Measurements from ENCODE around the gene P4HB.

Gene P4HB

GRCh38 chr17:81817758-81818147 lies 42.6 kb downstream of the P4HB start:
- no peaks in the 10 kb centered on the region for H3K9me3 ChIP-seq (ENCODE audit: control insufficient read depth, low read length)
- peaks cover 11% of the 10 kb centered on the region for H3K4me1 ChIP-seq (ENCODE audit: control insufficient read depth, insufficient read depth, low read length)
- no peaks in the 10 kb centered on the region for H3K36me3 ChIP-seq (ENCODE audit: control insufficient read depth, insufficient read depth, low read length, severe bottlenecking)
- peaks cover 29% of the 10 kb centered on the region for H3K27me3 ChIP-seq (replicated peaks; ENCODE audit: control insufficient read depth, insufficient read depth, low read length)
- no peak for DNase-seq (ENCODE audit: low read depth)
- no peak overlapping the region for H3K9ac ChIP-seq (ENCODE audit: low read length)
- no peak overlapping the region for H3K4me3 ChIP-seq (ENCODE audit: low read length)

GRCh38 chr17:81815646-81815986 lies 44.7 kb downstream of the P4HB start:
- H3K27me3 ChIP-seq (replicated peaks; ENCODE audit: control insufficient read depth, insufficient read depth, low read length) = peaks cover 41% of the 10 kb centered on the region
- H3K4me3 ChIP-seq (ENCODE audit: low read length) = no peak overlapping the region
- no peaks in the 10 kb centered on the region for H3K36me3 ChIP-seq (ENCODE audit: control insufficient read depth, insufficient read depth, low read length, severe bottlenecking)
- no peaks in the 10 kb centered on the region for H3K9me3 ChIP-seq (ENCODE audit: control insufficient read depth, low read length)
- H3K4me1 ChIP-seq (ENCODE audit: control insufficient read depth, insufficient read depth, low read length) = no peaks in the 10 kb centered on the region
- H3K9ac ChIP-seq (ENCODE audit: low read length) = no peak overlapping the region
- DNase-seq (ENCODE audit: low read depth) = no peak

GRCh38 chr17:81814748-81815645 lies 45.3 kb downstream of the P4HB start:
- no peaks in the 10 kb centered on the region for H3K36me3 ChIP-seq (ENCODE audit: control insufficient read depth, insufficient read depth, low read length, severe bottlenecking)
- peaks cover 46% of the 10 kb centered on the region for H3K27me3 ChIP-seq (replicated peaks; ENCODE audit: control insufficient read depth, insufficient read depth, low read length)
- H3K4me1 ChIP-seq (ENCODE audit: control insufficient read depth, insufficient read depth, low read length) = no peaks in the 10 kb centered on the region
- H3K9me3 ChIP-seq (ENCODE audit: control insufficient read depth, low read length) = no peaks in the 10 kb centered on the region
- H3K4me3 ChIP-seq (ENCODE audit: low read length) = no peak overlapping the region
- no peak overlapping the region for H3K9ac ChIP-seq (ENCODE audit: low read length)
- DNase-seq (ENCODE audit: low read depth) = no peak

- no peaks in the 10 kb centered on the region for H3K4me1 ChIP-seq (ENCODE audit: control insufficient read depth, insufficient read depth, low read length)
- no peak overlapping the region for H3K9ac ChIP-seq (ENCODE audit: low read length)
- no peak overlapping the region for H3K4me3 ChIP-seq (ENCODE audit: low read length)
- DNase-seq (ENCODE audit: low read depth) = no peak
- H3K9me3 ChIP-seq (ENCODE audit: control insufficient read depth, low read length) = no peaks in the 10 kb centered on the region
- H3K36me3 ChIP-seq (ENCODE audit: control insufficient read depth, insufficient read depth, low read length, severe bottlenecking) = no peaks in the 10 kb centered on the region
- peaks cover 49% of the 10 kb centered on the region for H3K27me3 ChIP-seq (replicated peaks; ENCODE audit: control insufficient read depth, insufficient read depth, low read length)
These were observed 46.3 kb downstream of the P4HB start for GRCh38 chr17:81813861-81814683.

- Histone ChIP-seq H3K36me3 (ENCODE audit: control insufficient read depth, insufficient read depth, low read length, severe bottlenecking) (no peaks in the 10 kb centered on the region), H3K4me1 (ENCODE audit: control insufficient read depth, insufficient read depth, low read length) (no peaks in the 10 kb centered on the region), H3K27me3 (replicated peaks; ENCODE audit: control insufficient read depth, insufficient read depth, low read length) (peaks cover 49% of the 10 kb centered on the region), H3K9ac (ENCODE audit: low read length) (no peak overlapping the region), H3K9me3 (ENCODE audit: control insufficient read depth, low read length) (peaks cover 3% of the 10 kb centered on the region), H3K4me3 (ENCODE audit: low read length) (no peak overlapping the region)
- DNase-seq (ENCODE audit: low read depth) = no peak
These were observed 47.0 kb downstream of the P4HB start for GRCh38 chr17:81813371-81813684.

GRCh38 chr17:81812571-81813370 lies 47.6 kb downstream of the P4HB start:
- Histone ChIP-seq H3K9me3 (ENCODE audit: control insufficient read depth, low read length) (peaks cover 3% of the 10 kb centered on the region), H3K36me3 (ENCODE audit: control insufficient read depth, insufficient read depth, low read length, severe bottlenecking) (no peaks in the 10 kb centered on the region), H3K27me3 (replicated peaks; ENCODE audit: control insufficient read depth, insufficient read depth, low read length) (peaks cover 43% of the 10 kb centered on the region), H3K4me1 (ENCODE audit: control insufficient read depth, insufficient read depth, low read length) (no peaks in the 10 kb centered on the region), H3K4me3 (ENCODE audit: low read length) (no peak overlapping the region), H3K9ac (ENCODE audit: low read length) (no peak overlapping the region)
- DNase-seq (ENCODE audit: low read depth) = no peak

GRCh38 chr17:81811705-81812570 lies 48.4 kb downstream of the P4HB start:
- no peak overlapping the region for H3K4me3 ChIP-seq (ENCODE audit: low read length)
- H3K27me3 ChIP-seq (replicated peaks; ENCODE audit: control insufficient read depth, insufficient read depth, low read length) = peaks cover 41% of the 10 kb centered on the region

GRCh38 chr17:81810892-81811704 lies 49.2 kb downstream of the P4HB start:
- DNase-seq (ENCODE audit: low read depth) = no peak
- no peaks in the 10 kb centered on the region for H3K36me3 ChIP-seq (ENCODE audit: control insufficient read depth, insufficient read depth, low read length, severe bottlenecking)
- no peak overlapping the region for H3K4me3 ChIP-seq (ENCODE audit: low read length)
- peaks cover 3% of the 10 kb centered on the region for H3K9me3 ChIP-seq (ENCODE audit: control insufficient read depth, low read length)
- no peaks in the 10 kb centered on the region for H3K4me1 ChIP-seq (ENCODE audit: control insufficient read depth, insufficient read depth, low read length)
- peaks cover 47% of the 10 kb centered on the region for H3K27me3 ChIP-seq (replicated peaks; ENCODE audit: control insufficient read depth, insufficient read depth, low read length)
- H3K9ac ChIP-seq (ENCODE audit: low read length) = no peak overlapping the region

More at GRCh38 chr17:81811705-81812570, 48.4 kb downstream of the P4HB start:
- Histone ChIP-seq H3K36me3 (ENCODE audit: control insufficient read depth, insufficient read depth, low read length, severe bottlenecking) (no peaks in the 10 kb centered on the region), H3K4me1 (ENCODE audit: control insufficient read depth, insufficient read depth, low read length) (no peaks in the 10 kb centered on the region), H3K9ac (ENCODE audit: low read length) (no peak overlapping the region), H3K9me3 (ENCODE audit: control insufficient read depth, low read length) (peaks cover 3% of the 10 kb centered on the region)
- DNase-seq (ENCODE audit: low read depth) = no peak

GRCh38 chr17:81810476-81810875 lies 49.9 kb downstream of the P4HB start:
- no peak for DNase-seq (ENCODE audit: low read depth)
- Histone ChIP-seq H3K36me3 (ENCODE audit: control insufficient read depth, insufficient read depth, low read length, severe bottlenecking) (no peaks in the 10 kb centered on the region), H3K9me3 (ENCODE audit: control insufficient read depth, low read length) (peaks cover 3% of the 10 kb centered on the region), H3K9ac (ENCODE audit: low read length) (no peak overlapping the region), H3K4me3 (ENCODE audit: low read length) (no peak overlapping the region), H3K4me1 (ENCODE audit: control insufficient read depth, insufficient read depth, low read length) (no peaks in the 10 kb centered on the region), H3K27me3 (replicated peaks; ENCODE audit: control insufficient read depth, insufficient read depth, low read length) (peaks cover 46% of the 10 kb centered on the region)

GRCh38 chr17:81809556-81809998 lies 50.8 kb downstream of the P4HB start:
- H3K4me1 ChIP-seq (ENCODE audit: control insufficient read depth, insufficient read depth, low read length) = no peaks in the 10 kb centered on the region

More at GRCh38 chr17:81809556-81809998, 50.8 kb downstream of the P4HB start:
- Histone ChIP-seq H3K27me3 (replicated peaks; ENCODE audit: control insufficient read depth, insufficient read depth, low read length) (peaks cover 41% of the 10 kb centered on the region), H3K9me3 (ENCODE audit: control insufficient read depth, low read length) (peaks cover 3% of the 10 kb centered on the region), H3K9ac (ENCODE audit: low read length) (no peak overlapping the region), H3K36me3 (ENCODE audit: control insufficient read depth, insufficient read depth, low read length, severe bottlenecking) (no peaks in the 10 kb centered on the region), H3K4me3 (ENCODE audit: low read length) (no peak overlapping the region)
- DNase-seq (ENCODE audit: low read depth) = no peak
